Measurements from ENCODE around the gene RIPPLY2. TPM values are rescaled to one million over a fixed set of nuclear protein-coding genes. Genes with fewer than 3 reads are reported as not detected.

The RIPPLY2 gene
- total RNA-seq, 1 donor from 2014 or later: not detected

DNA sequence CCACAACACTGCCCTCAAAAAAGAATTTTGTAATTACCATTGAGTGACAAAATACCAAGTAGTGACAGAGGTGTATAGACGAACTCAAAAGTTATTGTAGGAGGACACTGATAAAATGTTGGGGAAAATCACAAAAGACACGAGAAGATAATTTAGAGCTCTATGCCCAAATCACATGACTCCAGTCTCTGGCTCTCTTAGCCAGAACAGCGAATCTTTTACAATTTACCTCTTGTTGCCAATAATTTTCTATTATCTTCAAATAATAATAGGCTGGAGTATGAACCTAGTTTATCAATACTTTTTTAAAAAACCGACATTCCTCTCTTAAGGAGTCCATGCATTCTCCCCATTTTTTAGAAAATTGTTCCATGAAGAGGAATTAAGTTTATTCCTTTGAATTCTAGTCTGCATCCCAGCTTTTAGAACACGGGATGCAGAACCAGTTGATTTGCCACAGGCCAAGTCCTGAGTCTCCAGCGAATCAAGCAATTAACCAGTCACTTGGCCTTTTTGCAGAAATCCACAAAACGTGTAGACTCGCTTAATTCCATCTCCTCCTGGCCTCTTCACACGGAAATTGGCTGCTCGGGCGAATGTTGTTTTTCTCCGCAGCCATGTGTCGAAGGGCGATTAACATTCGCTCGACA, 507 bp upstream of the RIPPLY2 start:
- H3K4me1 ChIP-seq: peaks cover 16% of the 10 kb centered on the region
- no peak for DNase-seq
- TF ChIP-seq, protein P1, sequence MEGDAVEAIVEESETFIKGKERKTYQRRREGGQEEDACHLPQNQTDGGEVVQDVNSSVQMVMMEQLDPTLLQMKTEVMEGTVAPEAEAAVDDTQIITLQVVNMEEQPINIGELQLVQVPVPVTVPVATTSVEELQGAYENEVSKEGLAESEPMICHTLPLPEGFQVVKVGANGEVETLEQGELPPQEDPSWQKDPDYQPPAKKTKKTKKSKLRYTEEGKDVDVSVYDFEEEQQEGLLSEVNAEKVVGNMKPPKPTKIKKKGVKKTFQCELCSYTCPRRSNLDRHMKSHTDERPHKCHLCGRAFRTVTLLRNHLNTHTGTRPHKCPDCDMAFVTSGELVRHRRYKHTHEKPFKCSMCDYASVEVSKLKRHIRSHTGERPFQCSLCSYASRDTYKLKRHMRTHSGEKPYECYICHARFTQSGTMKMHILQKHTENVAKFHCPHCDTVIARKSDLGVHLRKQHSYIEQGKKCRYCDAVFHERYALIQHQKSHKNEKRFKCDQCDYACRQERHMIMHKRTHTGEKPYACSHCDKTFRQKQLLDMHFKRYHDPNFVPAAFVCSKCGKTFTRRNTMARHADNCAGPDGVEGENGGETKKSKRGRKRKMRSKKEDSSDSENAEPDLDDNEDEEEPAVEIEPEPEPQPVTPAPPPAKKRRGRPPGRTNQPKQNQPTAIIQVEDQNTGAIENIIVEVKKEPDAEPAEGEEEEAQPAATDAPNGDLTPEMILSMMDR (IDR thresholded peaks at IDR 0.05; ENCODE audit: borderline replicate concordance): no peak
- no peaks in the 10 kb centered on the region for H3K9me3 ChIP-seq (replicated peaks)
- intact Hi-C loops (cut with micrococcal nuclease): no loop called here
- peaks cover 74% of the 10 kb centered on the region for H3K27me3 ChIP-seq (ENCODE audit: low read depth)
- H3K36me3 ChIP-seq: no peaks in the 10 kb centered on the region
- H3K4me3 ChIP-seq: peak overlapping the region; percentile 64
- no peak overlapping the region for H3K27ac ChIP-seq (replicated peaks)

DNA sequence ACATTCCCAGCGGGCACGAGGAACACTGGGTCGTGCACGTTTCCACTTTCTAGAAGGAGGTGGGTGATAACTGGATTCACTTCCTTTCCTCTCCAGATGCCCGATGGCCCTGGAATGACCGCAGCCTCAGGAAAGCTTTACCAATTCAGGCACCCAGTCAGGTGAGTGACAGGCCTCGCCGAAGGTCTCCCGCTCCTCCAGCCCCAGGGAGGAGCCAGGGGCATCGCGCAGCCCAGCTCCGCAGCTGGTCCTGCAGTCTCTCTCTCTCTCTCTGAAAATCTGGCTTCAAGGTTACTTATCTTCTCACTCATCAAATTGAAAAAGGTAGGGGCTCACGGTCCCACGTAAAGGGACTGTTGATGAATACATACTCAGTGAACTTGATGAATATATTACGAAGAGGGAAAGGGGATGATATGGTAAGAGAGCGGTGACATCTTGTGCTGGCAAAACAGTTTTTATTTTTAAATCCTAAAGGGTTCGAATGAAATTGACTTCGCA, 891 bp downstream of the RIPPLY2 start:
- Histone ChIP-seq H3K9me3 (replicated peaks) (no peaks in the 10 kb centered on the region), H3K27ac (replicated peaks) (no peak overlapping the region), H3K4me3 (peak overlapping the region; percentile 64), H3K27me3 (ENCODE audit: low read depth) (peaks cover 67% of the 10 kb centered on the region), H3K4me1 (peaks cover 21% of the 10 kb centered on the region), H3K36me3 (no peaks in the 10 kb centered on the region)
- TF ChIP-seq, protein P1 (IDR thresholded peaks at IDR 0.05; ENCODE audit: borderline replicate concordance): no peak
- intact Hi-C loops (cut with micrococcal nuclease): no loop called here
- no peak for DNase-seq

DNA sequence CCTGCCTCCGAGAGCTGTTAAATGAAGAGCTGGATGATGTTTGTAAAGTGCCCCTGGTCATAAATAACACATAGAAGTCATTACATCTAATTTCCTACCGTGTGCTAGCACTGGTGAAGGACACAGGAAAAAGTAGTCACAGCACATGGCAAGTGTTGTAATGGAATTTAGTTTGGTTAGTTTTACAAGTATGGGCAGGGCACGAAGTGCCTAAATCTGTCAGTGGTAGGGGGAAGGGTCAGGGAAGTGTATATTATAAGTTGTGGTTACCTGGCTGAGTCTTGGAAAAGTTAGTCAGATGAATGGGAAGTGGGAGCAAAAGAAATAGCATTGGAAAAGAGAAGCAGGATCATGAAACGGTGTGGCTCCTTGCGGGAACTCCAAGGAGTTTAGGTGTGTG, 1.6 kb downstream of the RIPPLY2 start:
- intact Hi-C loops (cut with micrococcal nuclease): no loop called here
- H3K9me3 ChIP-seq (replicated peaks): no peaks in the 10 kb centered on the region
- TF ChIP-seq, protein P1 (IDR thresholded peaks at IDR 0.05; ENCODE audit: borderline replicate concordance): no peak
- H3K4me3 ChIP-seq: no peak overlapping the region
- peaks cover 60% of the 10 kb centered on the region for H3K27me3 ChIP-seq (ENCODE audit: low read depth)
- no peaks in the 10 kb centered on the region for H3K36me3 ChIP-seq
- peaks cover 27% of the 10 kb centered on the region for H3K4me1 ChIP-seq
- H3K27ac ChIP-seq (replicated peaks): no peak overlapping the region
- DNase-seq: no peak

DNA sequence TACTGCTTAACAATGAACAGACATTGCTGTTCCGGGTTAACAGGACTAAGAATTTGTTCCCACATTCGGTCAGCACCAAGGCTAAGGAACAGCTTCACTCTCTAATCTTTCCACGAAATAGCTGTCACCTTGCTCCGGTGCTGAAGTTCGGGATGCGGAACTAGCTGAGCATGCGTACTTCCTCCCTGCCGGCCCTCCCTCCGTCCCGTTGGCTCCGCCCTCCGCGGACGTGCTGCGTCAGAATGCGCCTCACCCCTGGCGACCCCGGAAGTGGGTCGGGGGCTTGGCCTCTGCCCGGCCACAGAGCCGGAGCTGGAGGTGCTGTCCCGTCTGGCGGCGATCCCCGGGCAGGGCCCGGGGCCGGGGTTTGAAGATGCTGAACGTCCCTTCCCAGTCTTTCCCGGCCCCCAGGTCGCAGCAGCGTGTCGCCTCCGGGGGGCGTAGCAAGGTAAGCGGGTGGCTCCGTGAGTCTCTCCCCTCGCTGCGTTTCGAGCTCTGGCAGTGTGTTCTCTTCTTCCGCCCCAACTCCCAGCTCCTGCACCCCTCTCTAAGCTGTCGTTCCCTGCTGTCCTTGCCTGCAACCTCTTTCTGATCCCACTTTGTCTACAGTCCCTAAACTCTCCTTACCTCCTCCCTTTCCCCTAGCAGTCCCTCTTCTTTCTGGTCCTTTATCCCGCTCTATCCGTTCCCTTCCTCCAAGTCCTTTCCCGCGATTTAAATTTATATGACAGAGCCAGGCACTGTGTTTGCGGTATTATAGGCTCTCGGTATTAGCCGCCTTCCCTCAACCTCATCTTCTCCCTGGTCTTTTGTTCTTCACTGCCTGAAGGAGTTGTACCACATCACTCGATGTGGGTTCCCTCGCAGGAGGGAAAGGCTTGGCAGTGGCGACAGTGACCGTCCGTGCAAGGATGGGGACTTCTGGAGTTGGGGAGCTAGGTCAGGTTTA, 6.5 kb downstream of the RIPPLY2 start, which contains the start of gene CYB5R4:
Gene CYB5R4, plus strand, starts transcription at position 280 of the 949 bp plus-strand sequence. Its CDS starts 94 bp downstream, at position 374.
- Histone ChIP-seq H3K4me1 (peaks cover 27% of the 10 kb centered on the region), H3K36me3 (peaks cover 6% of the 10 kb centered on the region), H3K4me3 (peak within 1 kb of the TSS; percentile 87), H3K27ac (replicated peaks) (peak within 1 kb of the TSS; percentile 91), H3K9me3 (replicated peaks) (no peaks in the 10 kb centered on the region), H3K27me3 (ENCODE audit: low read depth) (peaks cover 11% of the 10 kb centered on the region)
- TF ChIP-seq, protein P1 (IDR thresholded peaks at IDR 0.05; ENCODE audit: borderline replicate concordance): peak; percentile 54
- peak; percentile 93 for DNase-seq
- intact Hi-C loops (cut with micrococcal nuclease): no loop called here

DNA sequence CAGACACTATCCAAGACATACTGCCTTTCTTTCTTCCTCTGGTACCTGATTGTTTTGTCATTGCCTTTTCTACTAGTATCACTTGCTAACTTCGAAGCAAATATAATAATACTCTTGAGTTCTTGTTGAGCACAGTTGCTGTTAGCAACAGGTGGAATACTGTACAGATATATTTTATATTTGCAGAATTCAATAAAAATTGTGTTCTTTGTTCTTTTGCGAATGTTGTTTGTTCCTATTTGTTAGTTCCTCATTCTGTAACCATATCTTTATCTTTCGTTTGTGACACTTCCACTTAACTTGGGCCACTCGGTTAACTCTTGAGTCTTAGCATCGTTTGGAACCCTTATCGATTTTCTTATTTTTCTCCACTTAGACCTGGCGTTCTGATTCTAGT, 7.2 kb downstream of the RIPPLY2 start:
- H3K9me3 ChIP-seq (replicated peaks): no peaks in the 10 kb centered on the region
- peaks cover 13% of the 10 kb centered on the region for H3K36me3 ChIP-seq
- intact Hi-C loops (cut with micrococcal nuclease): no loop called here
- peaks cover 27% of the 10 kb centered on the region for H3K4me1 ChIP-seq
- H3K27me3 ChIP-seq (ENCODE audit: low read depth): peaks cover 5% of the 10 kb centered on the region
- DNase-seq: no peak
- TF ChIP-seq, protein P1 (IDR thresholded peaks at IDR 0.05; ENCODE audit: borderline replicate concordance): no peak
- H3K27ac ChIP-seq (replicated peaks): peak overlapping the region; percentile 91
- H3K4me3 ChIP-seq: peak overlapping the region; percentile 87
